ENCODE measurements around the gene NOVA2.

- no peak for TF ChIP-seq CTCF (IDR thresholded peaks at IDR 0.05; ENCODE audit: control extremely low read depth in 1 of 3, insufficient read depth in 1 of 3, low read depth in 1 of 3, low read length in 3 of 3)
- TF ChIP-seq POLR2AphosphoS5 (IDR thresholded peaks at IDR 0.05; ENCODE audit: low read depth, low read length), result no peak
- no peak for TF ChIP-seq POLR2A (IDR thresholded peaks at IDR 0.05; ENCODE audit: control extremely low read depth in 1 of 2, low read depth in 2 of 2, low read length in 2 of 2)
- TF ChIP-seq SUZ12 (IDR thresholded peaks at IDR 0.05; ENCODE audit: low read length), result no peak
- TF ChIP-seq ATF2 (IDR thresholded peaks at IDR 0.05; ENCODE audit: low read length), result no peak
Observed at GRCh38 chr19:45901912-45902650, 71.6 kb downstream of the NOVA2 start, which contains the start of gene MYPOP.
